ENCODE measurements around the gene OR7A10. TPM values are rescaled to one million over a fixed set of nuclear protein-coding genes. Genes with fewer than 3 reads are reported as not detected.
"Not testable (repeated sequence)": the region's sequence is repeated elsewhere in the genome, so short reads cannot be mapped to it uniquely, and the experiment has no call there.

The OR7A10 gene
- total RNA-seq, 1 donor from 2014 or later = not detected

DNA sequence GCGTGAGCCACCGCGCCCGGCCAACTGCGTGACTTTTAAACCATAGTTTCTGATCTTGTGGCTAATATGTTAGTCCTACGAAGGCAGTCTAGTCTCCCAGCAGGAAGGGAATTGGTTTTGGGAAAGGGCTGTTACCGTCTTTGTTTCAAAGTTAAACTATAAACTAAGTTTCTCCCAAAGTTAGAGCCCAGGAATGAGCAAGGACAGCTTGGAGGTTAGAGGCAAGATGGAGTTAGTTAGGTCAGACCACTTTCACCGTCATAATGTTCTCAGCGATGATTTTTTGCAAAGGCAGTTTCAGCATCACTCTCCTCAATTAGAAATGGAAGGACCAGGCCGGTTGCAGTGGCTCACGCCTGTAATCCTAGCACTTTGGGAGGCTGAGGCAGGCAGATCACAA lies 52.7 kb downstream of the OR7A10 start:
- no peaks in the 10 kb centered on the region for H3K36me3 Mint-ChIP-seq (ENCODE audit: insufficient read depth)
- TF ChIP-seq, protein P1, sequence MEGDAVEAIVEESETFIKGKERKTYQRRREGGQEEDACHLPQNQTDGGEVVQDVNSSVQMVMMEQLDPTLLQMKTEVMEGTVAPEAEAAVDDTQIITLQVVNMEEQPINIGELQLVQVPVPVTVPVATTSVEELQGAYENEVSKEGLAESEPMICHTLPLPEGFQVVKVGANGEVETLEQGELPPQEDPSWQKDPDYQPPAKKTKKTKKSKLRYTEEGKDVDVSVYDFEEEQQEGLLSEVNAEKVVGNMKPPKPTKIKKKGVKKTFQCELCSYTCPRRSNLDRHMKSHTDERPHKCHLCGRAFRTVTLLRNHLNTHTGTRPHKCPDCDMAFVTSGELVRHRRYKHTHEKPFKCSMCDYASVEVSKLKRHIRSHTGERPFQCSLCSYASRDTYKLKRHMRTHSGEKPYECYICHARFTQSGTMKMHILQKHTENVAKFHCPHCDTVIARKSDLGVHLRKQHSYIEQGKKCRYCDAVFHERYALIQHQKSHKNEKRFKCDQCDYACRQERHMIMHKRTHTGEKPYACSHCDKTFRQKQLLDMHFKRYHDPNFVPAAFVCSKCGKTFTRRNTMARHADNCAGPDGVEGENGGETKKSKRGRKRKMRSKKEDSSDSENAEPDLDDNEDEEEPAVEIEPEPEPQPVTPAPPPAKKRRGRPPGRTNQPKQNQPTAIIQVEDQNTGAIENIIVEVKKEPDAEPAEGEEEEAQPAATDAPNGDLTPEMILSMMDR (IDR thresholded peaks at IDR 0.05; ENCODE audit: unreplicated experiment) = no peak
- H3K4me1 Mint-ChIP-seq (ENCODE audit: low read depth) = no peaks in the 10 kb centered on the region
- peaks cover 53% of the 10 kb centered on the region for H3K9me3 Mint-ChIP-seq (ENCODE audit: low read depth)
- H3K4me3 Mint-ChIP-seq (ENCODE audit: low read depth) = no peak overlapping the region
- H3K27ac Mint-ChIP-seq = no peak overlapping the region
- no peak for DNase-seq (ENCODE audit: low spot score, unreplicated experiment)
- H3K27me3 Mint-ChIP-seq = no peaks in the 10 kb centered on the region

GRCh38 chr19:14795078-14795721 lies 53.5 kb downstream of the OR7A10 start:
- no peaks in the 10 kb centered on the region for H3K36me3 Mint-ChIP-seq (ENCODE audit: insufficient read depth)
- H3K27me3 Mint-ChIP-seq = no peaks in the 10 kb centered on the region
- H3K4me3 Mint-ChIP-seq (ENCODE audit: low read depth) = no peak overlapping the region

GRCh38 chr19:14792250-14792649 lies 56.5 kb downstream of the OR7A10 start:
- not testable (repeated sequence) for H3K36me3 Mint-ChIP-seq (ENCODE audit: insufficient read depth); DNase-seq (ENCODE audit: low spot score, unreplicated experiment); H3K27me3 Mint-ChIP-seq; H3K4me3 Mint-ChIP-seq (ENCODE audit: low read depth); H3K4me1 Mint-ChIP-seq (ENCODE audit: low read depth); H3K27ac Mint-ChIP-seq
- peaks cover 28% of the 10 kb centered on the region for H3K9me3 Mint-ChIP-seq (ENCODE audit: low read depth)

More at GRCh38 chr19:14795078-14795721, 53.5 kb downstream of the OR7A10 start:
- TF ChIP-seq, protein P1 (IDR thresholded peaks at IDR 0.05; ENCODE audit: unreplicated experiment) = no peak
- H3K9me3 Mint-ChIP-seq (ENCODE audit: low read depth) = peaks cover 46% of the 10 kb centered on the region
- DNase-seq (ENCODE audit: low spot score, unreplicated experiment) = no peak
- H3K4me1 Mint-ChIP-seq (ENCODE audit: low read depth) = no peaks in the 10 kb centered on the region
- H3K27ac Mint-ChIP-seq = no peak overlapping the region

Other genes with a start within 250 kb of the OR7A10 start
- gene ADGRE3, start 174.1 kb downstream of the OR7A10 start, total RNA-seq = not detected in 2 replicates
- 21.4 and 21.6 TPM in 2 replicates for gene ZNF333, start 158.9 kb downstream of the OR7A10 start, total RNA-seq
- gene ADGRE2, start 70.4 kb downstream of the OR7A10 start, total RNA-seq = not detected in 2 replicates
- not detected in 2 replicates for gene OR7A5, start 13.7 kb downstream of the OR7A10 start, total RNA-seq
- gene OR7C1, start 13.7 kb downstream of the OR7A10 start, total RNA-seq = not detected in 2 replicates
- not detected in 2 replicates for gene OR7A17, start 37.2 kb upstream of the OR7A10 start, total RNA-seq
- not detected in 2 replicates for gene OR7C2, start 92.6 kb upstream of the OR7A10 start, total RNA-seq
- 0.47 and 0.62 TPM in 2 replicates for gene SLC1A6, start 130.9 kb upstream of the OR7A10 start, total RNA-seq
- not detected in 2 replicates for gene CASP14, start 200.6 kb upstream of the OR7A10 start, total RNA-seq
- gene OR1I1, start 233.3 kb upstream of the OR7A10 start, total RNA-seq = not detected in 2 replicates

Data from progenitor cell of endocrine pancreas (in vitro differentiated cells).